Ishikawa (cell line): ENCODE measurements around the gene SLC7A1.

Source experiments
- CEBPB ChIP-seq: IDR thresholded peaks from 2 replicates; pipeline ENCODE4 v1.6.1; 2012
- CREB1 ChIP-seq: IDR thresholded peaks from 2 replicates; pipeline ENCODE4 v1.6.1; 2012; ENCODE audit warnings: low read depth
- EGR1 ChIP-seq: IDR thresholded peaks from 2 replicates; pipeline ENCODE4 v1.6.1; 2012
- EP300 ChIP-seq: IDR thresholded peaks from 2 replicates; pipeline ENCODE4 v1.6.1; 2012; ENCODE audit warnings: borderline replicate concordance
- TAF1 ChIP-seq: IDR thresholded peaks from 2 replicates; pipeline ENCODE4 v1.6.1; 2012; ENCODE audit warnings: low read depth, mild to moderate bottlenecking
- YY1 ChIP-seq: IDR thresholded peaks from 2 replicates; pipeline ENCODE4 v1.6.1; 2012; ENCODE audit warnings: low read depth
- ZBTB7A ChIP-seq: IDR thresholded peaks from 2 replicates; pipeline ENCODE4 v1.6.1; 2012; ENCODE audit warnings: low read depth
- TF ChIP-seq, protein P1 (sequence below): IDR thresholded peaks from 2 replicates; pipeline ENCODE4 v1.6.1; 2012; ENCODE audit warnings: low read depth, mild to moderate bottlenecking
- TF ChIP-seq, protein P2 (sequence below): IDR thresholded peaks from 2 replicates; pipeline ENCODE4 v1.6.1; 2012

GRCh38 chr13:29582171-29582570 lies 13.3 kb downstream of the SLC7A1 start:
- TF ChIP-seq YY1 (no peak), TAF1 (no peak), EP300 (no peak), EGR1 (no peak), CEBPB (no peak), ZBTB7A (no peak), CREB1 (no peak)
- TF ChIP-seq, protein P1, sequence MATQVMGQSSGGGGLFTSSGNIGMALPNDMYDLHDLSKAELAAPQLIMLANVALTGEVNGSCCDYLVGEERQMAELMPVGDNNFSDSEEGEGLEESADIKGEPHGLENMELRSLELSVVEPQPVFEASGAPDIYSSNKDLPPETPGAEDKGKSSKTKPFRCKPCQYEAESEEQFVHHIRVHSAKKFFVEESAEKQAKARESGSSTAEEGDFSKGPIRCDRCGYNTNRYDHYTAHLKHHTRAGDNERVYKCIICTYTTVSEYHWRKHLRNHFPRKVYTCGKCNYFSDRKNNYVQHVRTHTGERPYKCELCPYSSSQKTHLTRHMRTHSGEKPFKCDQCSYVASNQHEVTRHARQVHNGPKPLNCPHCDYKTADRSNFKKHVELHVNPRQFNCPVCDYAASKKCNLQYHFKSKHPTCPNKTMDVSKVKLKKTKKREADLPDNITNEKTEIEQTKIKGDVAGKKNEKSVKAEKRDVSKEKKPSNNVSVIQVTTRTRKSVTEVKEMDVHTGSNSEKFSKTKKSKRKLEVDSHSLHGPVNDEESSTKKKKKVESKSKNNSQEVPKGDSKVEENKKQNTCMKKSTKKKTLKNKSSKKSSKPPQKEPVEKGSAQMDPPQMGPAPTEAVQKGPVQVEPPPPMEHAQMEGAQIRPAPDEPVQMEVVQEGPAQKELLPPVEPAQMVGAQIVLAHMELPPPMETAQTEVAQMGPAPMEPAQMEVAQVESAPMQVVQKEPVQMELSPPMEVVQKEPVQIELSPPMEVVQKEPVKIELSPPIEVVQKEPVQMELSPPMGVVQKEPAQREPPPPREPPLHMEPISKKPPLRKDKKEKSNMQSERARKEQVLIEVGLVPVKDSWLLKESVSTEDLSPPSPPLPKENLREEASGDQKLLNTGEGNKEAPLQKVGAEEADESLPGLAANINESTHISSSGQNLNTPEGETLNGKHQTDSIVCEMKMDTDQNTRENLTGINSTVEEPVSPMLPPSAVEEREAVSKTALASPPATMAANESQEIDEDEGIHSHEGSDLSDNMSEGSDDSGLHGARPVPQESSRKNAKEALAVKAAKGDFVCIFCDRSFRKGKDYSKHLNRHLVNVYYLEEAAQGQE, result no peak
- TF ChIP-seq, protein P2, sequence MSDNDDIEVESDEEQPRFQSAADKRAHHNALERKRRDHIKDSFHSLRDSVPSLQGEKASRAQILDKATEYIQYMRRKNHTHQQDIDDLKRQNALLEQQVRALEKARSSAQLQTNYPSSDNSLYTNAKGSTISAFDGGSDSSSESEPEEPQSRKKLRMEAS, result no peak
